ENCODE data around the gene FSD2. TPM values are rescaled to one million over a fixed set of nuclear protein-coding genes. Genes with fewer than 3 reads are reported as not detected.
A peak's percentile ranks its signal among the peaks of the same experiment; 100 is the strongest.

Gene FSD2
- total RNA-seq, 1 experiment from 2014 or later = not detected

DNA sequence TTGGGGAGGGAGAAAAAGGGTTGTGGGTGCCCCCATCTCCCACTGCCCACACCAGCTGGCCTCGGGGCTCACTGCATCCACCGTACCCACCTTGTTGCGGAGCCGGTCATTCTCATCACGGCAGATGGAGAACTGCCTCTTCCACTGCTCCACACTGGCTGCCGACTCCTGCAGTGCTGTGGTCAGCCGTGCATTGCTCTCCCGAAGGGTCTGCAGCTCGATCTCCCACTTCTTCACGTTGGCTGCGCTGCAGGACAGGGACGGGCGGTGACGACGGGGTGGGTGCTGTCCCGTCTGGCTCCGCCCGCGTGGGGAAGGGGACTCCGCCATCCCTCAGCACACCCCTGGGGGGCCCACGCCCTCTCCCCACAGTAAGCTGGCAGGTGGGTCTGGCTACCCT lies 48.7 kb upstream of the FSD2 start:
- no peak overlapping the region for H3K18ac ChIP-seq (ENCODE audit: insufficient read length, low read depth, low read length)
- H2BK15ac ChIP-seq (ENCODE audit: low read depth, low read length) = no peak overlapping the region
- no peak overlapping the region for H3K14ac ChIP-seq (ENCODE audit: insufficient read depth, low read length)
- H3K9me3 Mint-ChIP-seq = no peaks in the 10 kb centered on the region
- H3K4me2 ChIP-seq (ENCODE audit: insufficient read depth, insufficient read length, low read length) = no peak overlapping the region
- H3K56ac ChIP-seq (ENCODE audit: insufficient read length, low read depth, low read length) = no peak overlapping the region
- H4K91ac ChIP-seq (ENCODE audit: insufficient read length, low read depth, low read length) = no peak overlapping the region
- no peaks in the 10 kb centered on the region for H3K23me2 ChIP-seq (ENCODE audit: insufficient read length, low read depth, low read length, poor library complexity, severe bottlenecking)
- no peaks in the 10 kb centered on the region for H3K4me1 ChIP-seq (ENCODE audit: insufficient read depth, low read length)
- H3K79me1 ChIP-seq (ENCODE audit: insufficient read depth, low read depth, low read length, poor library complexity, severe bottlenecking) = no peaks in the 10 kb centered on the region
- H3K4ac ChIP-seq (ENCODE audit: low read depth, low read length) = no peak overlapping the region
- H4K20me1 ChIP-seq (ENCODE audit: control insufficient read depth, insufficient read depth, insufficient read length) = no peaks in the 10 kb centered on the region
- no peak overlapping the region for H2BK12ac ChIP-seq (ENCODE audit: insufficient read length, low read depth, low read length)
- no peaks in the 10 kb centered on the region for H3K27me3 Mint-ChIP-seq (ENCODE audit: low read depth)
- no peaks in the 10 kb centered on the region for H3K9me3 ChIP-seq (ENCODE audit: control insufficient read depth, low read depth, low read length)
- H3T11ph ChIP-seq (ENCODE audit: low read length) = no peak overlapping the region
- H3K36me3 Mint-ChIP-seq (ENCODE audit: insufficient read depth in 1 of 3, low read depth in 3 of 3) = no peaks in the 10 kb centered on the region; a peak in 1 of 7 replicates
- H3K27me3 ChIP-seq (ENCODE audit: insufficient read depth, low read length) = no peaks in the 10 kb centered on the region
- H2BK20ac ChIP-seq (ENCODE audit: low read depth, low read length, poor library complexity, severe bottlenecking) = no peak overlapping the region
- H2BK5ac ChIP-seq (ENCODE audit: insufficient read length, low read length) = no peak overlapping the region
- DNase-seq = peak; percentile 16
- no CpG with 5 or more reads among the region's 21 CpGs for WGBS (ENCODE audit: extremely low coverage, insufficient read length, low lambda C conversion rate)
- no peak overlapping the region for H2AFZ ChIP-seq (ENCODE audit: low read length)
- no peak overlapping the region for H4K5ac ChIP-seq (ENCODE audit: insufficient read length, low read depth, low read length)
- no peak overlapping the region for H4K8ac ChIP-seq (replicated peaks; ENCODE audit: insufficient read length, low read depth, low read length)
- H3K27ac Mint-ChIP-seq = no peak overlapping the region
- H3K23ac ChIP-seq (ENCODE audit: insufficient read length, low read depth, low read length) = no peak overlapping the region
- no peak overlapping the region for H3K27ac ChIP-seq (ENCODE audit: insufficient read length, low read depth, low read length)
- peaks cover 9 to 10% of the 10 kb centered on the region in 2 experiments for H3K4me1 Mint-ChIP-seq
- TF ChIP-seq, protein P1, sequence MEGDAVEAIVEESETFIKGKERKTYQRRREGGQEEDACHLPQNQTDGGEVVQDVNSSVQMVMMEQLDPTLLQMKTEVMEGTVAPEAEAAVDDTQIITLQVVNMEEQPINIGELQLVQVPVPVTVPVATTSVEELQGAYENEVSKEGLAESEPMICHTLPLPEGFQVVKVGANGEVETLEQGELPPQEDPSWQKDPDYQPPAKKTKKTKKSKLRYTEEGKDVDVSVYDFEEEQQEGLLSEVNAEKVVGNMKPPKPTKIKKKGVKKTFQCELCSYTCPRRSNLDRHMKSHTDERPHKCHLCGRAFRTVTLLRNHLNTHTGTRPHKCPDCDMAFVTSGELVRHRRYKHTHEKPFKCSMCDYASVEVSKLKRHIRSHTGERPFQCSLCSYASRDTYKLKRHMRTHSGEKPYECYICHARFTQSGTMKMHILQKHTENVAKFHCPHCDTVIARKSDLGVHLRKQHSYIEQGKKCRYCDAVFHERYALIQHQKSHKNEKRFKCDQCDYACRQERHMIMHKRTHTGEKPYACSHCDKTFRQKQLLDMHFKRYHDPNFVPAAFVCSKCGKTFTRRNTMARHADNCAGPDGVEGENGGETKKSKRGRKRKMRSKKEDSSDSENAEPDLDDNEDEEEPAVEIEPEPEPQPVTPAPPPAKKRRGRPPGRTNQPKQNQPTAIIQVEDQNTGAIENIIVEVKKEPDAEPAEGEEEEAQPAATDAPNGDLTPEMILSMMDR (conservative IDR thresholded peaks at IDR 0.05) = no peak
- H3K9ac ChIP-seq (ENCODE audit: extremely low read depth, insufficient read length, low read length) = no peak overlapping the region
- H3K79me2 ChIP-seq (ENCODE audit: insufficient read depth, low read length) = no peaks in the 10 kb centered on the region
- no peak overlapping the region for H3K4me3 Mint-ChIP-seq
- H2AK5ac ChIP-seq (ENCODE audit: insufficient read length, low read length) = no peak overlapping the region
- H2BK120ac ChIP-seq (ENCODE audit: low read depth, low read length, poor library complexity, severe bottlenecking) = no peak overlapping the region
